ENCODE data around the gene KLHDC7A.
"Not testable (repeated sequence)": the region's sequence is repeated elsewhere in the genome, so short reads cannot be mapped to it uniquely, and the experiment has no call there.

Gene KLHDC7A

GRCh38 chr1:18480315-18481189, at the start of gene KLHDC7A:
TSS of gene KLHDC7A (plus strand) at chr1:18480930. CDS start at chr1:18480982, 52 bp downstream.
- DNase-seq: no peak

- DNase-seq: no peak
Measured at GRCh38 chr1:18434041-18434440, 46.7 kb upstream of the KLHDC7A start.

GRCh38 chr1:18440385-18441226, 40.1 kb upstream of the KLHDC7A start:
- DNase-seq: no peak

GRCh38 chr1:18443587-18444520, 36.9 kb upstream of the KLHDC7A start:
- no peak for DNase-seq

- no peak for DNase-seq
Measured at GRCh38 chr1:18444563-18444962, 36.2 kb upstream of the KLHDC7A start.

DNA sequence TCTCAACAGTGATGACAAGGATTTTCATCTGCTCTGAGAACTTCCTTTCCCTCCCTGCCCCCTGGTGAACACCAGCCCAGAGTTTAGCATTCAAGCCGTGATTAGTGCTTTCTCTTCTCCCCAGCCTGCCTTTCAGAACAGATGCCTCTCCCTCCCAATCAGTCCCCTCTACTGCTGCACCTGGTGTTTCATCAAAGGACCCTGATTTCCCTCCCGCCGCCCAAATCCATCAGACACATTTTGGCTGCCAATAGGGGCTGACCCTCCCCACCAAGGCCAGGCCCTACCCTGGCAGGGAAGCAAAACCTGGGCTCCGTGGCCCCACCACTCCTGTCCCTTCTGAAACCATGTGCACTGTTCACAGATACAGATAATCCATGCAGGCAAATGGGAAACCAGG, 34.0 kb upstream of the KLHDC7A start:
- DNase-seq: no peak

- no peak for DNase-seq
Measured at GRCh38 chr1:18447509-18448220, 33.1 kb upstream of the KLHDC7A start.

DNA sequence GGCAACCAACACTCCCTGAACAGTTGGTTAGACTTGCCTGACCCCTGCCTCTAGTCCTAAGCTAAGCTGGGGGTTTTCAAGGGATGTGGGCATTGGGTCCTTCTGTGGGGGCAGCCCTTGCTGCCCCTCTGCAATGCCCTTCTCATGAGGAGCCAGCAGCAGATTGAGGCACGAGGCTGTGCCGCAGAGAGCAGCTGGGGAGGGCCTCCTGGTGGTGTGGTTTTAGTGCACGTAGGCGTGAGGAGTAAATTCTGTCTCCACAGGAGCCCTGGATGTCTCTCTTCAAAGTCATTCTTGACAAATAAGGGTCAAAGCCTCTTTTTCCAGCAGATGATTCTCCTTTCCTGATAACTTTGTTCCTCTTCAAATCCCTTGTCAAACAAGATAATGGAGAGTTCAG, 31.8 kb upstream of the KLHDC7A start:
- DNase-seq: no peak

DNA sequence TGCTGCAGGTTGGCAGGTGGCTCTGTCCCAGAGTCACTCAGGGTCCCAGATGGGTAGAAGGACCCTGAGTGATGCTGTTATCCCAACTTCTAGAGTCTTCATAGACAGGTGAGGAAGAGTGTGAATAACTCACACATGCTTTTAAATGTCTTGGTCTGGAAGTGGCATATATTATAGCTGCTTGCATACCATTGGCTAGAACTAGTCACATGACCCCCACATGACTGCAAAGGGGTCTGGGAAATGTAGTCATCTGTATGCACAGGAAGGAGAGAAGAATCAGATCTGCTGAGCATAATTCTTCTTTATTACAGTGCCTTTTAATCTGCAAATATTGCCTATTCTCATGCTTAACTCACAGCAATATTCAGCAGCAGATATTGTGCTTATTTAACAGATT, 28.2 kb upstream of the KLHDC7A start:
- DNase-seq: peak; percentile 14

DNA sequence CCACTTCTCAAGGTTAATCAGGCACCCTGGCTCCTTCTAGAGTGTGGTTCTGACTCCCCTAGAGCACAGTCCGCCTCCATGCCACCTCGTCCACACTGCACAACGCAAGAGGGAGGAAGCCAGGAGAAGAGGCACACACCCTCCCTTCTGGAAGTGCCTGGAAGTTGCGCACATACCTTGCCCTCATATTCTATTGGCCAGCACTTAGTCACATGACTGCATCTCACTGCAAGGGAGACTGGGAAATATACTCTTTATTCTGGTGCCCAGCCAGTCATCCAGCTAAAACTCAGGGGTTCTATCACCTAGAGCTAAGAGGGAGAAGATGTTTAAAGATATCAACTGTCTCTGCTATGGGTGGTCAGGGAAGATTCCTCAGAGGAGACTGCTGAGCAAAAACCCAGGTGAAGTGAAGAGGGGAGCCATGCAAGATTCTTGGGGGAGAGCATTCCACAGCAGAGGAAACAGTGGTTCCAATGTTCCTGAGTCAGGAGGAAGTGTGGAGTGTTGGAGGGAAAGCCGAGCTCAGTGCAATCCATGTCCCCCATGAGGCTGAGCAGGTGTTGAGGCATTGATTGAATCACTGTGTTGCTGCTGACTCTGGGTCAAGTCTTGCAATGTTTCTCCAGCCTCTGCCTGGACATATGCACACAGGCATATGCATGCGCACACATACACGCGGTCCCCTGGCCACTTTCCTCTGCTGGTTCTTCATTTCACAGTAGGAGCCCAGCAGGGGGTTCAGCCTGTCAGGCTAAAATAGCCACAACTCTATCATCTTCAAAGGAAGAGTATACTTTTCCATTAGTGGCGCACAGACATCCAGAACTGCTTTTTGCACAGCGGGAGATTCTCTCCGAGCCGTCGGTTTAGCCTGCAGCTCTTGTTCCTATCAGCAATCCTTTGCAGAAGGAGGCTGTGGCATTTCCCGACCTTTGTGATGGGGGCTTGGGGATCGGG, 22.3 kb upstream of the KLHDC7A start:
- DNase-seq: no peak

GRCh38 chr1:18461656-18462055, 19.1 kb upstream of the KLHDC7A start:
- DNase-seq: no peak

- not testable (repeated sequence) for DNase-seq
Measured at GRCh38 chr1:18462517-18462916, 18.2 kb upstream of the KLHDC7A start.

DNA sequence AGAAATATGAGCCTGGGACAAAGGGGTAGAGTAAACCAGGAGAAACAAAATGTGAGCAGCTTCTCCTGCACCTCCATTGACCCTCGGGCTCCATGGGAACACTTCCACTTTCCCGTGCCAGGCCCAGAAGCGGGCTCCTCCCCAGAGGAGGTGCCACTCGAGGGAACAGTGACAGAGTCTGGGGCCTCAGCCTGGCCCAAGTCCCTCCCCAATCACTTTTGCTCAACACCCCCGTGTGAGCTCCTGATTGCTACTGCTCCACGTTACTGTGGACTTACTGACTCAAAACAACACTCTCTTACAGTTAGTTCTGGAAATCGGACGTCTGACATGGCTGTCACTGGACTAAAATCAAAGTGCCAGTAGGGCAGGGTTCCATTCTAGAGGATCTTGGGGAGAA, 17.7 kb upstream of the KLHDC7A start:
- no peak for DNase-seq

GRCh38 chr1:18463984-18464664, 16.6 kb upstream of the KLHDC7A start:
- DNase-seq: no peak

DNA sequence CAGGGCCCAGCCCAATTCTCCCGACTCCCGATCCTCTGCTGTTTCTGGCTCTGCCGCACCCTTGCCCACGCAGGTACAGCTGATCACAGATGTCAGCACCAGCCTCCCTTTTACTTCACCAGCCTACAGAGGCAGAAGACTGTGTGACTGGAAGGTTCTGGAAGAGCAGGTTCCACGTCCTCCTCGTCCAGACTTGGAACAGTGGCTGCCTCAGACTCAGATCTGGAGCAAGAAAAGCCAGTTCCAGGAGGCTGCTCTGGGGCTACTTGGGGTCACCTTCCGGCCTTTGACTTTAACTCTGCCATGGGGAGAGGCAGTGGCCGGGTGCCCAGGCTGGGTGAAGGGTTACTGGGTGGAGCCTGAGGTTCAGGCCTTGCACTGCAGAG, 16.1 kb upstream of the KLHDC7A start:
- no peak for DNase-seq

GRCh38 chr1:18466676-18467075, 14.1 kb upstream of the KLHDC7A start:
- no peak for DNase-seq

GRCh38 chr1:18468570-18468969, 12.2 kb upstream of the KLHDC7A start:
- DNase-seq: no peak

DNA sequence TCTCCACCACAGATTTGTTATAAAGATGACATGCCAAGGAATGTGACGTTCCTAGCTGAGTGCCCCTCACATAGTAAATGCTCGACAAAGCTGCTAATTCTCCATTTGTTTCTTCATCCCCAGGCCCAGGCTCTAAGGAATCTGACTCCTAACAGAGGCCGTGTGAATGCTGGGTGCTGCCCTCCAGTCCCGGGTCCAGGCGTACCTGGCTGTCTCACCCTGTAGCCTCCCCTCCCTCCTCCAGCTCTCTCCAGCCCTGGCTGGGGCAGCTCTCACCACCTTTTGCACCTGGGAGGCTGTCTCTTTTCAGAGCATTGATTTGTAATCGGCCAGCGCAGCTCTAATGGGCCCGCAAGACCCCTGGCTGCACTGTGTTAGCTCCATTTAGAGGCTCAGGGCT, 11.2 kb upstream of the KLHDC7A start:
- DNase-seq: no peak

DNA sequence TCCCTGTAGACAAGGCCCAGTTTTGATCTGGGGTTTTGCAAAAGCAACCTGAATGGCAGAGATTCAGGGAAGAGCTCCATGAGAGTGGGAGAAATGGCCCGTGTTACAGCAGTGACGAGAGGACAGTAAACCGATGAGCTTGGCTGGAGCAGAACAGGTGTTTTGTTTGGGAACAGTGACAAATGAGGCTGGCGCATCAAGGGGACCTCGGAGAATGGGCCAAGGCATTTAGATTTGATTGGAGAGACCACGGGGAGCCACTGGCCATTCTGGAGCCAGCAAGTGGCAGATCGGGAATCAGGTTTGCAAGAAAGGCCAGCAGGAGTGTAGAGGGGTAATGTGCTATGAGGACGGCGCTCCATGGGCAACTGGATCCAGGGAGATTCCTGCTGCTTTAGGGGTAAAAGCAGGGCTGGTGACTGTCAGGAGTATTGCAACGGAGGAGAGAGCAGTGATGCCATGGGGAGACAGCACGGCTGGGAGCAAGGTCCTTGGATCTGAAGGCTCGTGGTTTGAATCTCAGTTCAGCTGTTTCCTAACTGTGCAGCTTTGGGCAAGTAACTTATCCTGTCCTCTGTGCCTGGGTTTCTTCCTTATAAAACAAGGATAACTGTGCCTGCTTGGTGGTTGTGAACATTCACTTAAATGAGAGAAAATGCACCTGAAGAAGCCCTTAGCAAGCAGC, 9.9 kb upstream of the KLHDC7A start:
- DNase-seq: no peak

Data from NCI-H1694 treated with DMSO at 0.1 percent for 48 hours (cell line).